Hematopoietic multipotent progenitor cell (in vitro differentiated cells): ENCODE measurements around the gene TFDP1. TPM values are rescaled to one million over a fixed set of nuclear protein-coding genes. Genes with fewer than 3 reads are reported as not detected.

Experiments used
- DNase-seq, 3 donors: peaks; one replicate each; pipeline ENCODE4 v3.0.0-alpha.2; 2011 to 2015; ENCODE audit warnings: low read depth in 2 of 3, low spot score in 2 of 3
- total RNA-seq: library from RNA; depleted of rRNA; stranded (reverse); fragments of >200 nt; gene quantifications from one replicate; pipeline ENCODE4 v1.2.3, GENCODE V29; 2012

Gene TFDP1
- total RNA-seq, 1 donor, result 26.7 TPM

DNA sequence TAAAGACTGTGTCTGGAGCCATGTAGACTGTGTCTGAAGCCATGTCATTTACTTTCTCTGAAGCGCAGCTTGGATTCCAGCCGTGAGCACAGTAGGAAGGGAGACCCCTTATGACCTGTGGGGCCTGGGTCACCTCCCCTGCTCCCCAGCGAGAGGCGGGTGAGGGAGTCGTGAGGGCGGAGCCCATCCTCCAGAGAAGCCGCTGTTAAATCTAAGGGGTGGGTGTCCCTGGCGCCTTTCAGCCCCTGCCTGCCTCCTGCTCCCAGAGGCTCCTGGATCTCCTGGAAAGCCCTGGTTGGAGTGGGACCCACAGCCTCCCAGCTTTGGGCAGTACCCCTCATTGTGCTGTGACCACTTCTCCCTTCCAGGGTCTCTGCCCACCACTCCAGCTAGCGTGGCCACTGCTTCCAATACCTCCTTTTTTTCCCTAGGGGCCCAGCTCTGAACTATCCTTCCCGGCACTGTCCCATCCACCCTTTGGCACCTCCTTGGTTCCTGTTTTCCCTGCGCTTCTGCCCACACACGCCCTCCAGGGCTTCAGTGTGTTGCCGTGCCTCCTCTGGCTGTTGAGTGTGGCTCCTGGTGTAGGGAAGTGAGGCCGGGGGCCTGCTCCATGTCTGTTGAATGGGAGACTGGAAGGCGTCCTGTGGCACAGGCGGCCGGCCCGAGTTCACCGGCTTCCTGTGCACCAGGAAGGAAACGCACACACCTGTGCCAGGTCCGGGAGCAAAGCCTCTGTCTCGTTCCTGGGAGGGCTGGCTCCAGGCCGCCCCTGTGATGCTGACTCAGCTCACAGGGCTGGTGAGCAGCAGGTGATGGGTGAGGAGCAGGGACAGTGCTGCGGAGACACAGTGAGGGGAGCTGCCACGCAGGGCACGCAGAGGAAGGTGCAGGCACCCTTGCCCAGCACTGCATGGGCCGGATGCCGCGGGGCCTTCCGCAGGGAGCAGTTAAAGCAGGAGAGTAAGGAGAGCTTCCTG, 44.0 kb downstream of the TFDP1 start:
- no peak for DNase-seq

- DNase-seq, result no peak
Observed at GRCh38 chr13:113629866-113630265, 45.3 kb downstream of the TFDP1 start.

DNA sequence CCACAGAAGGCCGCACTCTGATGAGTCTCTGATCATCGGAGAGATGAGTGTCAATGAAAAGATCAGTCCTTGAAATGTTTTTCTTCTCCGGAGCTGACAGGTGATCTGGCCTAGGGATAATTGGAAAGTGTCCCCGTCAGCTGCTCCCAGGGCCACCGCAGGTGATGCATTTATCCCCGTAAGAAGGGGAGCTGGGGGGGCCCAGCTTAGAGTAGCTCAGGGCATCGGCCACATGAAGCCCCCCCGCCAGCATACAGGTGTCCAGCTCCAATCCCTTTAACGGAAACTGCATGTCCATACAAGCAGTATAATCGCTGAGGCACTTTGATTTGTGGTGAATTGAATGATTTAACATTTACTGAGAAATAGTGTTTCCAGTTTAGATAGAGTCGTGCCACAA, 45.7 kb downstream of the TFDP1 start:
- DNase-seq, result no peak

DNA sequence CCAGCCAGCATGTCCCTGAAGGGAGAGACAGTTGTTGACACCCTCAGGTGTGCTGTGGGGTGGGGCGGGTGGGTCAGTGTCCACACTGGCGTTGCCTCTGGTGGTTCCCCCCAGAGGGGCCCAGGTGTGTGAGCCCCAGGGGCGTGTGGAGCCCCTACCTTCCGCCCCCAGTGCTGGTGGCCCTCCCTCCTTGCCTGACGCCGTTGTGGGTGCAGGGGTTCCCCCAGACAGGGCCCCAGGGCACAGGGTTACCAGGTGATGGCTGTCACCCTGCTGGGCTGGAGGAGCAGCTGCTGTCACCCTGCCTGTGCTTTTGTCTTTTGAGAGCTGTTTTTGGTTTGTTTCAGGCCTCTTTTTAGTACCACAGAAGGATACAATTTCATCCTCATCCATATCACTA, 46.3 kb downstream of the TFDP1 start:
- DNase-seq, result no peak

GRCh38 chr13:113631341-113632095, 47.0 kb downstream of the TFDP1 start:
- no peak for DNase-seq

DNA sequence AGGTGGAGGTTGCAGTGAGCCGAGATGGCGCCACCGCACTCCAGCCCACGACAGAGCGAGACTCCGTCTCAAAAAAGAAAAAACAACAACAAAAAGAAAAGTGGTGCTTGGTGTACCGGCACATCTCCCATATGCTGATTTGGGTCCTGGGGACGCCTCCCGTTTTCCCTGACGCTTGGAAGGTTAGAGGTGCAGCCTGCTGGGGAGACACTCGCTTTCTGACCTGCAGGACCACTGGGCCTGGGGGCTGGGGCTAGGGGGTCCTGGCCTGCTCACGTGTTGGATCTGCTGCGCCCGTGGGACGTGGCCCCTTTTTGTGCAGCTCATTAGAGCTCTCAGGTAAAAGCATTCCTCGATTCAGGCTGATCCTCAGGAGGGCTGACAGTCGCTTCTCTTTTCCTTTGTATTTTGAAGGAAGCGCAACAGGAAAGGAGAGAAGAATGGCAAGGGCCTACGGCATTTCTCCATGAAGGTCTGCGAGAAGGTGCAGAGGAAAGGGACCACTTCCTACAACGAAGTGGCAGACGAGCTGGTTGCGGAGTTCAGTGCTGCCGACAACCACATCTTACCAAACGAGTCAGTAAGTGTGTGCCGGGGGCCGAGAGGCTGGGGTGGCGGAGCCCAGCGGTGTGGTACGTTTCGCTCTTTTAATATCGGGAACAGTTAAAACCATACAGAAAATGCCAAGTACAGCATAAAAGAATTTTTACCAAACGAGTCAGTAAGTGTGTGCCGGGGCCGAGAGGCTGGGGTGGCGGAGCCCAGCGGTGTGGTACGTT, 48.3 kb downstream of the TFDP1 start:
- DNase-seq, result no peak

DNA sequence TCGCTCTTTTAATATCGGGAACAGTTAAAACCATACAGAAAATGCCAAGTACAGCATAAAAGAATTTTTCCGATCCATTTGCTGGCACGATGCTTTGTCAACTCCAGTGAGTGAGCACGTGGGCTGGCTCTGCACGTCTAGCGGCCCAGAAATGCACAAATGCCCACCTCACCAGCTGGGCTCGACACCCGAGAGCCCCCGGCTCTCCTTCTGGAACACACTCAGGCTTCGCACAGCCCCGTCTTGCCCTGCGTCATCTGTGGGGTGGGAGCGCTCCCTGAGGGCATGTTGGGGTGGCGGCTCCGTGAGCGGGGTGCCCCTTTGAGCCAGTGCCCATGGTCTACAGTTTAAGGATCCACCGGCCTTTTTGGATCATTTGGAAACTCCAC, 48.9 kb downstream of the TFDP1 start:
- no peak for DNase-seq

- DNase-seq, result no peak
Observed at GRCh38 chr13:113634279-113635047, 49.9 kb downstream of the TFDP1 start.

DNA sequence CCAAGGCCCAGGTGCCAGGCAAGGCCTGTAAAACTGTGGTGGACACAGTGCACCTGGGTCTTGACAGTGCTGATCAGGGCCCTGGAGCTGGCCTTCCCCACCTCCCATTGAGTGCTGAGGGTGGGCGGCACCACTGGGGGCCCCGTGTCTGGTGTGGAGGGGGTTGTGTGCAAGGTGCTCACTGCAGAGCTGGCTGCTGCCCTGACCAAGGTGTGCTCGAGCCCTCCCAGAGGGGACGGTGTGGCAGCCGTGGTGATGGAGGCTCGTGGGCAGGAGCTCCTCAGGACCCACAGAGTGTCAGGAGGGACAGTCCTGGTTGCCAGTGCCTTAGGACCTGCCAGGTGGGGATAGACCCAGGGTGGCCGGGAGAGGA, 50.5 kb downstream of the TFDP1 start:
- DNase-seq, result no peak

GRCh38 chr13:113635709-113636108, 51.2 kb downstream of the TFDP1 start:
- no peak for DNase-seq

GRCh38 chr13:113636266-113636963, 51.9 kb downstream of the TFDP1 start:
- DNase-seq, result no peak

- DNase-seq, result no peak
Observed at GRCh38 chr13:113637262-113638160, 53.0 kb downstream of the TFDP1 start.

DNA sequence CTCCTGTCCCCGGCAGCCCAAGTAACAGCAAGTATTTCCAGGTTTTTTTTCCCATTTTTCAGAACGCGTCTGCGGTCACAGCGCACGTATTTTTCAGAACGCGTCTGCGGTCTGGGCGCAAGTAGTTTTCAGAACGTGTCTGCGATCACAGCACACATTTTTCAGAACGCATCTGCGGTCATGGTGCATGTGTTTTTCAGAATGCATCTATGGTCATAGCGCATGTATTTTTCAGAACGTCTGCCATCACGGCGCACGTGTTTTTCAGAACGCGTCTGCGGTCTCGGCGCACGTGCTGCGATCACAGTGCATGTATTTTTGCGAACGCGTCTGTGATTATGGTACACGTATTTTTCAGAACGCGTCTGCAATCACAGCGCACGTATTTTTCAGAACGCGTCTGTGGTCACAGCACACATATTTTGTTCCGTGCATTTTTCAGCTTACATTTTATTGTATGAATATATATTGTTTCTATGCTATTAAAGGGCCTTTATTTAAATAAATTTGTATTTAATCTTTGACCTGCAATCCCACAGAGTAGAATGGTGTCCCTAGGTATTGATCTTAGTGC, 53.7 kb downstream of the TFDP1 start:
- no peak for DNase-seq

DNA sequence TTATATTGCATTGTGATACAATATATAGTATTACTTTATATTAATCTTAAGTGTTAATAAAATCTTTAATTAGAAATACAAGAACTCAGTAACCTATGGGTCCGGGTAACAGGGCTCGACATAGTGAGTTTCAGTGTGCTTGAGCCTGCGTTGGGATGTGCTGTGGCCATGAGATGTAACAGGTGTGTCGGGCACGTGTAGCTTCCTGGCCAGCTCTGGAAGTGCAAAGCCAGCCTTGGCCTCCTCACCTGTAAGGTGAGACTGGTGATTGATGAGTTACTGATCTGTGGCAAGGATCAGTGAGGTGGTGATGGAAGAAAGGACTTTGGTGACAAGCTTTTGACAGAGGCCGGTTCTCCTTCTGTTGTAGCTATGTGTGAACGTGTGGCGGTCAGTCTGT, 54.3 kb downstream of the TFDP1 start:
- DNase-seq, result no peak

GRCh38 chr13:113639616-113640262, 55.2 kb downstream of the TFDP1 start:
- no peak for DNase-seq

GRCh38 chr13:113641426-113641825, 56.9 kb downstream of the TFDP1 start:
- no peak for DNase-seq

- DNase-seq, result no peak
Observed at GRCh38 chr13:113642563-113642962, 58.0 kb downstream of the TFDP1 start.

GRCh38 chr13:113643593-113643992, 59.0 kb downstream of the TFDP1 start:
- no peak for DNase-seq
